C4-2B (cell line): Measurements from ENCODE around the gene KRT1.

Experiments used
- H3K27ac ChIP-seq: fragments of 450-650 bp; 2 replicates; pipeline ENCODE4 v1.5.1; 2017
- ZFX ChIP-seq: fragments of 450-650 bp; IDR thresholded peaks from 2 replicates; pipeline ENCODE4 v1.6.1; 2017
- TF ChIP-seq, protein P1 (sequence below): fragments of 450-650 bp; conservative IDR thresholded peaks from 2 replicates; pipeline ENCODE4 v1.5.1; 2017; ENCODE audit warnings: mild to moderate bottlenecking

Gene KRT1

DNA sequence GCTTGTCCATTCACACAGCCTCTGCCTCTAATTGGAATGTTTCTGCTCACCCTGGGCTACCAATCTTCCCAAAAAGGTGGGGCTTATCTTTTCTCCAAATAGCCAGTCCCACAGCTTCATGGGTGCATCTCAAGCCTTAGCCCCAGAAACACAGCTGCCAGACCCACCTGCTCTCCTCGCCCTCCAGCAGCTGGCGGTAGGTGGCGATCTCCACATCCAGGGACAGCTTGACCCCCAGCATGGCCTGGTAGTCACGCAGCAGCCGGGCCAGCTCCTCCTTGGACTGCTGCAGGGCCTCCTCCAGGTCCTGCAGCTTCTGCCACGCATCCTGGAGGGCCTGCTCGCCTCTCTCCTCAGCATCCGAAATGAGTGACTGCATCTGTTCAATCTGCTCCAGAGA lies 12.0 kb upstream of the KRT1 start:
- TF ChIP-seq, protein P1, sequence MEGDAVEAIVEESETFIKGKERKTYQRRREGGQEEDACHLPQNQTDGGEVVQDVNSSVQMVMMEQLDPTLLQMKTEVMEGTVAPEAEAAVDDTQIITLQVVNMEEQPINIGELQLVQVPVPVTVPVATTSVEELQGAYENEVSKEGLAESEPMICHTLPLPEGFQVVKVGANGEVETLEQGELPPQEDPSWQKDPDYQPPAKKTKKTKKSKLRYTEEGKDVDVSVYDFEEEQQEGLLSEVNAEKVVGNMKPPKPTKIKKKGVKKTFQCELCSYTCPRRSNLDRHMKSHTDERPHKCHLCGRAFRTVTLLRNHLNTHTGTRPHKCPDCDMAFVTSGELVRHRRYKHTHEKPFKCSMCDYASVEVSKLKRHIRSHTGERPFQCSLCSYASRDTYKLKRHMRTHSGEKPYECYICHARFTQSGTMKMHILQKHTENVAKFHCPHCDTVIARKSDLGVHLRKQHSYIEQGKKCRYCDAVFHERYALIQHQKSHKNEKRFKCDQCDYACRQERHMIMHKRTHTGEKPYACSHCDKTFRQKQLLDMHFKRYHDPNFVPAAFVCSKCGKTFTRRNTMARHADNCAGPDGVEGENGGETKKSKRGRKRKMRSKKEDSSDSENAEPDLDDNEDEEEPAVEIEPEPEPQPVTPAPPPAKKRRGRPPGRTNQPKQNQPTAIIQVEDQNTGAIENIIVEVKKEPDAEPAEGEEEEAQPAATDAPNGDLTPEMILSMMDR: no peak; the same call in 1 of the 2 replicates
- no peak for TF ChIP-seq ZFX
- H3K27ac ChIP-seq: no peak overlapping the region

DNA sequence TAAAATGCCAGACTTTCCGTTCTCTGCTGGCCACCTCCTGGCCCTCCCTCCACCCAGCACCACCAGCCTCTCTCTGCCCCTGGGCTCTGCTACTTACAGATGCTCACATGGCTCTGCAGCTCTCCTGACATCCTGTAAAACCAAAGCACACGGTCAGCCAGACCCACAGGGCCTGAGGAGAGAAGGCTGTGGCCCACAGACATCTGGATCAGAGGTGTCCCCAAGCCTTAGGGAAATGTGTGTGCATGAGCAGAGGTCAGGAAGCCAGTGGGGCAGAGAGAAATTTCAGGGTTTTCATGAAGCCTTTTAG lies 11.6 kb upstream of the KRT1 start:
- no peak overlapping the region for H3K27ac ChIP-seq

DNA sequence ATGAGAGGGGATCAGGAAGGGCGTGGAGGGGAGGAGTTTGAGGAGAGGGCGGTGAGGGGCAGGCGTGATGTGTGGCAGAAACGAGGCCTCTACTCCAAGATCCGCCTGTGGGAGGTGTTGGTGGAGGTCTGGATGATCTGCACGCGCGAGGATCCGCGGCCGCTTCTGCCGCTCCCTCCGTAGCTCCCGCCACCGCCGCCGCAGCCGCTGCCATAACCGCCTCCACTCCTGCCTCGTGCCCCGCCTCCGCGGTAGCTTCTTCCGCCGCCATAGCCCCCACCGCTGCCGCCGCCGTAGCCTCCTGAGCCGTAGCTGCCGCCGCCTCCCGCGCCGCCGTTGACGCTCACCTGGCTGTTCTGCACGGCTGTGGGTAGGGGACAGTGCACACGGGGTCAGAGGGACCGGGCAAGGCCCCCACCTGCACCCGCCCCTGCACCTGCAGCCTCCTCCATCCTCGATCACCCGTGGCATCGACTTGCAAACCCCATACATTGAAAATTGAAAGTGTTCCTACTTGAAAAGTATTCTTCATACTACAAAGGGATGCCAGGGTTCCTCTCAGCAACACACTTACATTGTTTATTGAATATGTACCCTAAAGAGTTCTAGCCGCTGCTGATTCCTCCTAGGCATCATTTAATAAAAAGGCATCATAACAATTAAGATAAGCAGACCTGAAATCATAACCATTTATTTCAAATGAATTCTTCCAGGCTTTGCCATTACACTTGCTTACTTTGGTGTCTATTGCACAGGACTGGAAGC lies 11.1 kb upstream of the KRT1 start:
- TF ChIP-seq, protein P1: no peak
- no peak for TF ChIP-seq ZFX
- H3K27ac ChIP-seq: no peak overlapping the region

More for the DNA sequence above, 11.6 kb upstream of the KRT1 start:
- no peak for TF ChIP-seq ZFX
- TF ChIP-seq, protein P1: no peak

DNA sequence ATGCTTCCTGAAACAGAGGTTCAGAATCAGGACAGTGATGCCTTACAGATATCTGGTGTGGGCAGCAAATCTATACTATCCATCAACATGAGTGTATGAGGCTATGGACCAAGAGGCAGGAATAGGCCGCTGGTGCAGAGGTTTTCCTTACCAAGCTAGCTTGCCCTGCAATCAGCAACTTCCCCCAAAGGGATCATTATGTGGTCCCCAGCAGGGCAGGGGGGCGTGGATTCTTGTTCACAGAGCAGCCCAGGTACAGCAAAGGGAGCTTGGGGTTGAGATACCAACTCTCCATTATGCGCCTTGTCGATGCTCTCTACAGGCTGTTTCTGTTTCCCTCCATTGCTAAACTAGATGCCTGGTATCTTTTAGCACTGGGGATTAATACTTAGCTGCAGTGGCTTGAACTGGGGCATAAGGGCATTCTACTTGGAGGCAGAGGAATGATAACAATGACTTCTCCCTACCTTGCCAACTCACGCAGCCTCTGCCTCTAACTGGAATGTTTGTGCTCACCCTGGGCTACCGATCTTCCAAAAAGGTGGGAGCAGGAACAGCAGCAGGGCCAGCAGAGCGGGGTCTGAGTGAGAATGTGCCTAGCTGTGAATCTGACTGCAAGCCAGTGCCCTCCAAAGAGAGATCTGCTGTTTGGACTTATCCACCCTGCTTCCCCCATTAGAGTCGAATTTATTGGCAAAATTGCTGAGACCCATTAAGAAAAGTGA lies 10.3 kb upstream of the KRT1 start:
- TF ChIP-seq ZFX: no peak
- TF ChIP-seq, protein P1: no peak

DNA sequence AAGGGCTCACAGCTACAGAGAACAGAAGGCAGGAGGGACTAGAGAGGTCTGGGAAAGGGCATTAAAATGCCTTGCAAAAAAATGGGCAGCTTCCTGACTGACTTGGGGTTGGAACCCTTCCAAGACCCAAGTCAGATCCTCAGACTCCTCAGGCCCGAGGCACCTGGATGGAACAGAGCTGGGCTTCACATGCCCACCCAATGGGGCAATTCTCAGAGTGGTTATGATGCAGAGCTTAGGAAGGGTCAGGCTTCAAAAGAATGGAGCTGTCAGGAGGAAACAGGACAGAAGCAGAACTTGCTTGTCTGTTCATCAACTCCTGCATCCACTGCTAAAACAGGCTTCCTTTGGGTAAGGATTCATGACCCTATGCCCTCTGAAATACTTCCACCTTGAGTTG lies 9.7 kb upstream of the KRT1 start:
- no peak for TF ChIP-seq ZFX
- TF ChIP-seq, protein P1: no peak
- H3K27ac ChIP-seq: no peak overlapping the region

More for the DNA sequence above, 10.3 kb upstream of the KRT1 start:
- no peak overlapping the region for H3K27ac ChIP-seq

DNA sequence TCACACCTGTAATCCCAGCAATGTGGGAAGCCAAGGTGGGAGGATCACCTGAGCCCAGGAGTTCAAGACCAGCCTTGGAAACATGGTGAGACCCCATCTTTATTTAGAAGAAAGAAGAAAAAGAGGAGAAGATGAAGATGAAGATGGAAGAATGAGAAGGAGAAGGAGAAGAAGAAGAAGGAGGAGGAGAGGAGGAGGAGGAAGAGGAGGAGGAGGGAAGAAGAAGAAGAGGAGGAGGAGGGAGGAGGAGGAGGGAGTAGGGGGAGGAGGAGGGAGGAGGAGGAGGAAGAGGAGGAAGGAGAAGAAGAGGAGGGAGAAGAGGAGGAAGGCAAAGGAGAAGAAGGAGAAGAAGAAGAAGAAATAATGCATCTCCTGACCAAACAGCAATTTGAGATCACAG lies 9.0 kb upstream of the KRT1 start:
- no peak overlapping the region for H3K27ac ChIP-seq
- TF ChIP-seq, protein P1: no peak
- no peak for TF ChIP-seq ZFX

DNA sequence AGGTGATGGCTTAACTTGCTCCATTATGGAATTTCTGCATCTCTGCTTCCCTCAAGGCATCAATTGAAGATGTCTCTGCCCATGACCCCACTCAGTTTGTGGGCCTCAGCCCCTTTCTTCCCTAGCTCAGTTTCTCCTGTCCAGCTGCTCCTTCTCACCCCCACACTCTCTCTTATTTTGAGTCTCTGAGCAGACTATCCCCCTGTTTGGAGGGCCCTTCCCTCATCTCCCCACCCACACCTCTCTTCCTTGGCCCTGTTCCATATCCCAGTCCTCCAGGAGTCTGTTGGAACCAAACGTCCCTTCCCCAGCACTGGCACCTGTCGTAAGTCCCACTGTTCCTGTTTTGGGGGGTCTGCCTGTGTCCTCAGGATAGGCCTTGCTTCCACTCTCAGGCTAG lies 8.3 kb upstream of the KRT1 start:
- TF ChIP-seq, protein P1: no peak
- no peak for TF ChIP-seq ZFX
- no peak overlapping the region for H3K27ac ChIP-seq
